GM12878 (cell line): ENCODE data around the gene NEK1. TPM values are rescaled to one million over a fixed set of nuclear protein-coding genes. Genes with fewer than 3 reads are reported as not detected.
A peak's percentile ranks its signal among the peaks of the same experiment; 100 is the strongest.

Source experiments
- ATAC-seq: fragments of 200-7000 bp; cut with Tn5 transposase; 3 replicates; pipeline ENCODE4 v1.9.1; 2020; ENCODE audit warnings: mild to moderate bottlenecking, moderate library complexity
- BruUV-seq: library from RNA; stranded (reverse); fragments of 400-500 nt; replicated peaks from 2 replicates; lab custom pipeline; 2021; lab: Mats Ljungman, UMichigan
- CTCF ChIA-PET: fragments of 300-600 bp; sonication (Branson Sonifier 250); formaldehyde crosslinking; extraction: SDS; loops from one replicate; lab custom pipeline; 2021; ENCODE audit warnings: inconsistent platforms; lab: Yijun Ruan, JAX
- POLR2A ChIA-PET: fragments of 350-600 bp; formaldehyde crosslinking; extraction: SDS; loops from one replicate; lab custom pipeline; 2021; ENCODE audit warnings: inconsistent platforms; lab: Charles Lee
- RAD21 ChIA-PET: fragments of 300-600 bp; sonication (Branson Sonifier 250); formaldehyde crosslinking; loops from one replicate; lab custom pipeline; 2023; ENCODE audit warnings: antibody characterized with exemption; ENCODE audit not compliant: unreplicated experiment; lab: Charles Lee
- SMC1A ChIA-PET: fragments of 300-600 bp; sonication (Branson Sonifier 250); formaldehyde crosslinking; loops from one replicate; lab custom pipeline; 2023; ENCODE audit not compliant: unreplicated experiment, uncharacterized antibody; lab: Charles Lee
- DNase-seq: peaks from one replicate; pipeline ENCODE4 v3.0.0-alpha.2; 2011; ENCODE audit warnings: low read depth, low spot score
- FAIRE-seq: peaks from 3 replicates; lab custom pipeline; 2011; peaks lifted over from hg19 to GRCh38; lab: Jason Lieb, UNC
- H2AFZ ChIP-seq: 2 replicates; pipeline ENCODE4 v1.6.0; 2011; ENCODE audit warnings: low read depth, low read length, control low read depth; ENCODE audit not compliant: control insufficient read depth
- H3K27ac ChIP-seq: 2 replicates; pipeline ENCODE4 v1.5.1; 2011; ENCODE audit warnings: control low read depth; ENCODE audit not compliant: control insufficient read depth, insufficient read depth
- H3K27me3 ChIP-seq, 2 experiments: replicated peaks in 1 of 2; 2 replicates each; pipeline versions ENCODE4 v1.6.0 to v1.6.1; 2011; ENCODE audit warnings: low read length in 1 of 2; ENCODE audit not compliant: control insufficient read depth in 2 of 2, insufficient read depth in 2 of 2
- H3K36me3 ChIP-seq, 2 experiments: 2 replicates each; pipeline ENCODE4 v1.5.1; 2011; ENCODE audit warnings: low read length in 1 of 2; ENCODE audit not compliant: control insufficient read depth in 2 of 2, insufficient read depth in 2 of 2
- H3K4me1 ChIP-seq: 2 replicates; pipeline ENCODE4 v1.6.1; 2011; ENCODE audit warnings: mild to moderate bottlenecking, low read length, moderate library complexity, mixed read lengths; ENCODE audit not compliant: control insufficient read depth, insufficient read depth
- H3K4me2 ChIP-seq: 2 replicates; pipeline ENCODE4 v1.6.0; 2011; ENCODE audit warnings: control low read depth; ENCODE audit not compliant: control insufficient read depth, insufficient read depth
- H3K4me3 ChIP-seq: fragments of 200-600 bp; sonication (generic); 2 replicates; pipeline ENCODE4 v1.5.1; 2016
- H3K79me2 ChIP-seq: 2 replicates; pipeline ENCODE4 v1.6.0; 2011; ENCODE audit warnings: low read length; ENCODE audit not compliant: control insufficient read depth, insufficient read depth
- H3K9ac ChIP-seq: 2 replicates; pipeline ENCODE4 v1.8.0; 2011; ENCODE audit warnings: low read length, control low read depth, mixed read lengths; ENCODE audit not compliant: control insufficient read depth, insufficient read depth
- H3K9me3 ChIP-seq: replicated peaks from 3 replicates; pipeline ENCODE4 v1.5.1; 2011; ENCODE audit warnings: mild to moderate bottlenecking, low read length; ENCODE audit not compliant: control insufficient read depth, insufficient read depth
- H4K20me1 ChIP-seq: 2 replicates; pipeline ENCODE4 v1.6.0; 2011; ENCODE audit not compliant: control insufficient read depth, insufficient read depth
- GABPA ChIP-seq: IDR thresholded peaks from 2 replicates; pipeline ENCODE4 v1.6.1; 2014; ENCODE audit warnings: antibody characterized with exemption, low read depth, mild to moderate bottlenecking, inconsistent platforms
- HCFC1 ChIP-seq: fragments of 150-350 bp; IDR thresholded peaks from 2 replicates; pipeline ENCODE4 v1.6.1; 2014; ENCODE audit warnings: low read length
- MTA3 ChIP-seq: IDR thresholded peaks from 2 replicates; pipeline ENCODE4 v1.6.1; 2012; ENCODE audit warnings: low read length, inconsistent platforms, borderline replicate concordance
- NR2F1 ChIP-seq: fragments of 450-650 bp; conservative IDR thresholded peaks from 2 replicates; pipeline ENCODE4 v1.6.1; 2017; ENCODE audit warnings: mild to moderate bottlenecking
- POU2F2 ChIP-seq: IDR thresholded peaks from 3 replicates; pipeline ENCODE4 v1.6.1; 2011; ENCODE audit warnings: low read depth, mild to moderate bottlenecking, low read length, borderline replicate concordance
- RELA ChIP-seq: fragments of 450-650 bp; IDR thresholded peaks from 2 replicates; pipeline ENCODE4 v1.8.0; 2014; ENCODE audit warnings: borderline replicate concordance; ENCODE audit not compliant: partially characterized antibody
- SRF ChIP-seq, 2 experiments: IDR thresholded peaks; 2 replicates each; pipeline ENCODE4 v1.6.1; 2011; ENCODE audit warnings: low read depth in 2 of 2, low read length in 2 of 2, mild to moderate bottlenecking in 1 of 2, moderate library complexity in 1 of 2
- in situ Hi-C: fragments of 300-500 bp; cut with MboI; formaldehyde crosslinking; loops from 9 replicates; pipeline ENCODE4 v1.14.3; 2018; ENCODE audit warnings: mixed read lengths
- intact Hi-C: fragments of 100-400 bp; cut with micrococcal nuclease; formaldehyde crosslinking; loops from one replicate; pipeline ENCODE4 v1.14.2; 2022; ENCODE audit not compliant: unreplicated experiment
- polyA plus RNA-seq, 11 experiments: library from polyadenylated mRNA; depleted of rRNA in 4 of 11; unstranded in 6 of 11; stranded (reverse) in 5 of 11; fragments of >200 nt; fragmentation: Nextera tagmentation in 4 of 11; fragmentation: Illumina TruSeq in 1 of 11; extraction: Ambion mirVana in 4 of 11; extraction: Trizol in 1 of 11; gene quantifications; 1 replicate in 1 of 11; 2 replicates in 10 of 11; pipeline versions ENCODE4 v1.2.1 to v1.2.3, GENCODE V29; 2011 to 2016; ENCODE audit warnings: inconsistent platforms in 2 of 11, missing spikeins in 2 of 11, low read depth in 1 of 11
- total RNA-seq, 4 experiments: library from RNA; depleted of rRNA in 3 of 4; stranded (reverse); fragments of >200 nt in 3 of 4; fragmentation: Illumina TruSeq in 1 of 4; extraction: Trizol in 1 of 4; gene quantifications; 2 replicates each; pipeline versions ENCODE4 v1.2.1 to v1.2.3, GENCODE V29; 2013 to 2021
- TF ChIP-seq, protein P1 (sequence below): fragments of 450-650 bp; IDR thresholded peaks from 2 replicates; pipeline ENCODE4 v1.6.1; 2018; ENCODE audit warnings: borderline replicate concordance, mild to moderate bottlenecking; ENCODE audit not compliant: partially characterized antibody
- TF ChIP-seq, protein P2 (sequence below): IDR thresholded peaks from 2 replicates; pipeline ENCODE4 v1.6.1; 2011; ENCODE audit warnings: borderline replicate concordance, low read depth, mild to moderate bottlenecking, moderate library complexity, mixed read lengths, low read length; ENCODE audit not compliant: insufficient read depth; ENCODE audit errors: extremely low read length
- TF ChIP-seq, protein P3 (sequence below): fragments of 450-650 bp; IDR thresholded peaks from 2 replicates; pipeline ENCODE4 v1.6.1; 2016; ENCODE audit warnings: mild to moderate bottlenecking
- TF ChIP-seq, protein P4 (sequence below): fragments of 450-650 bp; IDR thresholded peaks from 2 replicates; pipeline ENCODE4 v1.6.1; 2017; ENCODE audit warnings: mild to moderate bottlenecking
- TF ChIP-seq, protein P5 (sequence below): IDR thresholded peaks from 2 replicates; pipeline ENCODE4 v1.6.1; 2011; ENCODE audit warnings: low read depth, mild to moderate bottlenecking, low read length, moderate library complexity, borderline replicate concordance; ENCODE audit errors: extremely low read depth

Gene NEK1
- total and polyA plus RNA-seq, 10 of the 15 experiments (the other 5 are each of a cell fraction or from before 2014, with no cell fraction given) = 4.9 to 16.1 (median 7.5) TPM

DNA sequence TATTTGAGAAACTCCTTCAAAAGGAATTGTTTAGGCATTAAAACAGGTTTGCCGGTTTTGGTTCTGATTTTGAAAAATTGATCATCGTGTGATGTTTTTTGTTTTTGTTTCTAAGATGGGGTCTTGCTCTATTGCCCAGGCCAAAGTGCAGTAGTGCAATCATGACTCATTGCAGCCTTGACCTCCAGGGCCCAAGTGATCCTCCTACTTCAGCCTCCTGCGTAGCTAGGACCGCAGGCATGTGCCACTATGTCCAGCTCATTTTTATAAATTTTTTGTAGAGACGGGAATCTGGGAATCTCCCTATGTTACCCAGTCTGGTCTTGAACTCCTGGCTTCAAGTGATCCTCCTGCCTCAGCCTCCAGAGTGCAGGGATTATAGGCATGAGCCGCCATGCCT lies 43.0 kb upstream of the NEK1 start (continued):
- TF ChIP-seq, protein P1, sequence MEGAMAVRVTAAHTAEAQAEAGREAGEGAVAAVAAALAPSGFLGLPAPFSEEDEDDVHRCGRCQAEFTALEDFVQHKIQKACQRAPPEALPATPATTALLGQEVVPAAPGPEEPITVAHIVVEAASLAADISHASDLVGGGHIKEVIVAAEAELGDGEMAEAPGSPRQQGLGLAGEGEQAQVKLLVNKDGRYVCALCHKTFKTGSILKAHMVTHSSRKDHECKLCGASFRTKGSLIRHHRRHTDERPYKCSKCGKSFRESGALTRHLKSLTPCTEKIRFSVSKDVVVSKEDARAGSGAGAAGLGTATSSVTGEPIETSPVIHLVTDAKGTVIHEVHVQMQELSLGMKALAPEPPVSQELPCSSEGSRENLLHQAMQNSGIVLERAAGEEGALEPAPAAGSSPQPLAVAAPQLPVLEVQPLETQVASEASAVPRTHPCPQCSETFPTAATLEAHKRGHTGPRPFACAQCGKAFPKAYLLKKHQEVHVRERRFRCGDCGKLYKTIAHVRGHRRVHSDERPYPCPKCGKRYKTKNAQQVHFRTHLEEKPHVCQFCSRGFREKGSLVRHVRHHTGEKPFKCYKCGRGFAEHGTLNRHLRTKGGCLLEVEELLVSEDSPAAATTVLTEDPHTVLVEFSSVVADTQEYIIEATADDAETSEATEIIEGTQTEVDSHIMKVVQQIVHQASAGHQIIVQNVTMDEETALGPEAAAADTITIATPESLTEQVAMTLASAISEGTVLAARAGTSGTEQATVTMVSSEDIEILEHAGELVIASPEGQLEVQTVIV = no peak

DNA sequence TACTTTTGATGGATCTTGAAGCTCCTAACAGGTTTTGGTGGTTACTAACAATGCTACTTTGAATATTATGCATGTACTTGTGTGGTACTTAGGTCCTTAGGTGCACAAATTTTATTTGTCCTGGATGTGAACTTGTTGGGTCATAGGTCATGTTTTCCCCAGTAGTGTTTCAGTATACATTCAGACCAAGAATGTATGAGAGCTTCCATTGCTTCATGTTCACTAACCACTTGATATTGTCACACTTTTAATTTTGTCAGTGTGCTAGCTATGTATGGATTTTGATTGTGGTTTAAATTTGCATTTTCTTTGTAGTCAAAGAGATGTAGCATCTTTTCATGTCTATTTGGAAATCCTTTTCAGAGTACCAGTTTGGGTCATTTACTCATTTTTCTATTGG lies 40.2 kb upstream of the NEK1 start:
- Histone ChIP-seq H3K4me3 (no peak overlapping the region), H3K27ac (no peak overlapping the region), H3K9me3 (no peaks in the 10 kb centered on the region; the same call in 2 of the 3 replicates), H3K4me1 (no peaks in the 10 kb centered on the region), H3K79me2 (peaks cover 13% of the 10 kb centered on the region), H3K27me3 (no peaks in the 10 kb centered on the region), H3K9ac (no peak overlapping the region), H3K36me3 (peaks cover 0 to 6% of the 10 kb centered on the region in 2 experiments; a peak in 3 of 4 replicates), H3K4me2 (no peak overlapping the region), H2AFZ (no peak overlapping the region), H4K20me1 (no peaks in the 10 kb centered on the region)
- BruUV-seq = no TSS peak
- POLR2A ChIA-PET = interaction anchor here (0.8 to 0.9 kb wide), 2 partner anchors 41 to 81 kb away, joined by 3 read pairs; partner anchors contain the start of gene NEK1
- in situ Hi-C loops = no loop called here
- CTCF ChIA-PET = interaction anchor here (0.8 to 1.6 kb wide), 2 partner anchors 11 to 31 kb away, joined by 3 to 9 read pairs; no protein-coding TSS in a partner anchor
- ATAC-seq (no peak; the same call in 2 of the 3 replicates), FAIRE-seq (peak; percentile 71), DNase-seq (no peak)
- intact Hi-C loops = no loop called here
- RAD21 ChIA-PET = no interaction called here
- SMC1A ChIA-PET = interaction anchor here (1.1 to 1.6 kb wide), 3 partner anchors 9 to 39 kb away, joined by 3 to 6 read pairs (median 5); no protein-coding TSS in a partner anchor
- TF ChIP-seq, protein P2, sequence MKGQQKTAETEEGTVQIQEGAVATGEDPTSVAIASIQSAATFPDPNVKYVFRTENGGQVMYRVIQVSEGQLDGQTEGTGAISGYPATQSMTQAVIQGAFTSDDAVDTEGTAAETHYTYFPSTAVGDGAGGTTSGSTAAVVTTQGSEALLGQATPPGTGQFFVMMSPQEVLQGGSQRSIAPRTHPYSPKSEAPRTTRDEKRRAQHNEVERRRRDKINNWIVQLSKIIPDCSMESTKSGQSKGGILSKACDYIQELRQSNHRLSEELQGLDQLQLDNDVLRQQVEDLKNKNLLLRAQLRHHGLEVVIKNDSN = no peak
- TF ChIP-seq, protein P3, sequence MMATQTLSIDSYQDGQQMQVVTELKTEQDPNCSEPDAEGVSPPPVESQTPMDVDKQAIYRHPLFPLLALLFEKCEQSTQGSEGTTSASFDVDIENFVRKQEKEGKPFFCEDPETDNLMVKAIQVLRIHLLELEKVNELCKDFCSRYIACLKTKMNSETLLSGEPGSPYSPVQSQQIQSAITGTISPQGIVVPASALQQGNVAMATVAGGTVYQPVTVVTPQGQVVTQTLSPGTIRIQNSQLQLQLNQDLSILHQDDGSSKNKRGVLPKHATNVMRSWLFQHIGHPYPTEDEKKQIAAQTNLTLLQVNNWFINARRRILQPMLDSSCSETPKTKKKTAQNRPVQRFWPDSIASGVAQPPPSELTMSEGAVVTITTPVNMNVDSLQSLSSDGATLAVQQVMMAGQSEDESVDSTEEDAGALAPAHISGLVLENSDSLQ = no peak
- TF ChIP-seq HCFC1 = no peak
- TF ChIP-seq, protein P4, sequence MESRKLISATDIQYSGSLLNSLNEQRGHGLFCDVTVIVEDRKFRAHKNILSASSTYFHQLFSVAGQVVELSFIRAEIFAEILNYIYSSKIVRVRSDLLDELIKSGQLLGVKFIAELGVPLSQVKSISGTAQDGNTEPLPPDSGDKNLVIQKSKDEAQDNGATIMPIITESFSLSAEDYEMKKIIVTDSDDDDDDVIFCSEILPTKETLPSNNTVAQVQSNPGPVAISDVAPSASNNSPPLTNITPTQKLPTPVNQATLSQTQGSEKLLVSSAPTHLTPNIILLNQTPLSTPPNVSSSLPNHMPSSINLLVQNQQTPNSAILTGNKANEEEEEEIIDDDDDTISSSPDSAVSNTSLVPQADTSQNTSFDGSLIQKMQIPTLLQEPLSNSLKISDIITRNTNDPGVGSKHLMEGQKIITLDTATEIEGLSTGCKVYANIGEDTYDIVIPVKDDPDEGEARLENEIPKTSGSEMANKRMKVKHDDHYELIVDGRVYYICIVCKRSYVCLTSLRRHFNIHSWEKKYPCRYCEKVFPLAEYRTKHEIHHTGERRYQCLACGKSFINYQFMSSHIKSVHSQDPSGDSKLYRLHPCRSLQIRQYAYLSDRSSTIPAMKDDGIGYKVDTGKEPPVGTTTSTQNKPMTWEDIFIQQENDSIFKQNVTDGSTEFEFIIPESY = no peak
- no peak for TF ChIP-seq POU2F2
- TF ChIP-seq, protein P5, sequence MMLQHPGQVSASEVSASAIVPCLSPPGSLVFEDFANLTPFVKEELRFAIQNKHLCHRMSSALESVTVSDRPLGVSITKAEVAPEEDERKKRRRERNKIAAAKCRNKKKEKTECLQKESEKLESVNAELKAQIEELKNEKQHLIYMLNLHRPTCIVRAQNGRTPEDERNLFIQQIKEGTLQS = no peak
- TF ChIP-seq MTA3 = no peak
- no peak for TF ChIP-seq GABPA
- no peak for TF ChIP-seq SRF (IDR thresholded peaks at IDR 0.05; ENCODE audit: low read depth in 2 of 2, low read length in 2 of 2)
- TF ChIP-seq RELA = no peak
- TF ChIP-seq NR2F1 = no peak
